IMR-90 (cell line): ENCODE measurements around the gene INPP5A. TPM values are rescaled to one million over a fixed set of nuclear protein-coding genes. Genes with fewer than 3 reads are reported as not detected.

Experiments
- ATAC-seq: fragments of 200-7000 bp; cut with Tn5 transposase; 2 replicates; pipeline ENCODE4 v1.9.1; 2020; ENCODE audit warnings: low read depth, mild to moderate bottlenecking, moderate library complexity
- BruUV-seq: library from RNA; stranded (reverse); fragments of 400-500 nt; replicated peaks from 2 replicates; lab custom pipeline; 2021; lab: Mats Ljungman, UMichigan
- CTCF ChIA-PET: fragments of 300-600 bp; formaldehyde crosslinking; extraction: SDS; loops from one replicate; lab custom pipeline; 2021; ENCODE audit warnings: antibody characterized with exemption; lab: Yijun Ruan, JAX
- POLR2A ChIA-PET: fragments of 300-600 bp; sonication (Branson Sonifier 250); formaldehyde crosslinking; loops from one replicate; lab custom pipeline; 2022; ENCODE audit warnings: antibody characterized with exemption; ENCODE audit not compliant: unreplicated experiment; lab: Charles Lee
- DNase-seq: peaks from one replicate; pipeline ENCODE4 v3.0.0; 2013
- H2AFZ ChIP-seq: replicated peaks from 2 replicates; pipeline ENCODE3; 2013; ENCODE audit warnings: low read length, mild to moderate bottlenecking; ENCODE audit not compliant: poor library complexity
- H2AK5ac ChIP-seq: 2 replicates; pipeline ENCODE4 v1.6.1; 2013; ENCODE audit warnings: low read depth, low read length, inconsistent platforms
- H2AK9ac ChIP-seq: replicated peaks from 2 replicates; pipeline ENCODE3; 2013; ENCODE audit warnings: mild to moderate bottlenecking, low read depth, low read length, moderate library complexity; ENCODE audit not compliant: poor library complexity
- H2BK120ac ChIP-seq: 2 replicates; pipeline ENCODE4 v1.6.1; 2013; ENCODE audit warnings: low read depth, low read length, inconsistent platforms
- H2BK15ac ChIP-seq: 3 replicates; pipeline ENCODE4 v1.6.1; 2013; ENCODE audit warnings: low read depth, low read length, inconsistent platforms
- H2BK20ac ChIP-seq: 2 replicates; pipeline ENCODE4 v1.6.1; 2013; ENCODE audit warnings: low read depth, mild to moderate bottlenecking, inconsistent platforms, low read length, moderate library complexity
- H2BK5ac ChIP-seq: 2 replicates; pipeline ENCODE4 v1.6.1; 2013; ENCODE audit warnings: mild to moderate bottlenecking, low read depth, low read length, inconsistent platforms; ENCODE audit not compliant: poor library complexity, severe bottlenecking
- H3K14ac ChIP-seq: replicated peaks from 2 replicates; pipeline ENCODE4 v1.6.1; 2013; ENCODE audit warnings: low read depth, low read length, inconsistent platforms
- H3K18ac ChIP-seq: 2 replicates; pipeline ENCODE4 v1.6.1; 2013; ENCODE audit warnings: low read depth, low read length, control low read depth
- H3K23ac ChIP-seq: 2 replicates; pipeline ENCODE4 v1.6.1; 2013; ENCODE audit warnings: low read depth, low read length, inconsistent platforms
- H3K27ac ChIP-seq: 2 replicates; pipeline ENCODE4 v1.5.1; 2013; ENCODE audit warnings: mild to moderate bottlenecking, control low read depth, low read length; ENCODE audit not compliant: insufficient read depth
- H3K27me3 ChIP-seq: 2 replicates; pipeline ENCODE4 v1.6.1; 2013; ENCODE audit warnings: low read length; ENCODE audit not compliant: control insufficient read depth, insufficient read depth
- H3K36me3 ChIP-seq: 2 replicates; pipeline ENCODE4 v1.6.1; 2013; ENCODE audit warnings: low read length, mixed read lengths; ENCODE audit not compliant: control insufficient read depth, insufficient read depth
- H3K4ac ChIP-seq: 2 replicates; pipeline ENCODE4 v1.6.1; 2013; ENCODE audit warnings: low read depth, low read length, inconsistent platforms
- H3K4me1 ChIP-seq: 2 replicates; pipeline ENCODE4 v1.6.1; 2013; ENCODE audit warnings: low read length, mixed read lengths; ENCODE audit not compliant: control insufficient read depth, insufficient read depth
- H3K4me2 ChIP-seq: 2 replicates; pipeline ENCODE4 v1.6.1; 2013; ENCODE audit warnings: low read depth, mild to moderate bottlenecking, control low read depth, low read length, moderate library complexity
- H3K4me3 ChIP-seq: 2 replicates; pipeline ENCODE4 v1.5.1; 2013; ENCODE audit warnings: low read depth, mild to moderate bottlenecking, control low read depth, low read length, moderate library complexity; ENCODE audit not compliant: insufficient read depth
- H3K56ac ChIP-seq: 2 replicates; pipeline ENCODE4 v1.6.1; 2013; ENCODE audit warnings: low read length, inconsistent platforms; ENCODE audit not compliant: insufficient read depth; ENCODE audit errors: extremely low read depth
- H3K79me1 ChIP-seq, 2 experiments: 2 replicates each; pipeline ENCODE4 v1.6.1; 2013; ENCODE audit warnings: low read length in 2 of 2, inconsistent platforms in 1 of 2, low read depth in 1 of 2
- H3K9ac ChIP-seq: 2 replicates; pipeline ENCODE4 v1.6.1; 2013; ENCODE audit warnings: low read depth, low read length, control low read depth
- H3K9me1 ChIP-seq: 2 replicates; pipeline ENCODE4 v1.6.1; 2013; ENCODE audit warnings: low read length, inconsistent platforms; ENCODE audit not compliant: insufficient read depth
- H3K9me3 ChIP-seq: 2 replicates; pipeline ENCODE4 v1.6.1; 2013; ENCODE audit warnings: low read length; ENCODE audit not compliant: control insufficient read depth, insufficient read depth
- H4K20me1 ChIP-seq: 2 replicates; pipeline ENCODE4 v1.6.1; 2013; ENCODE audit warnings: low read length, inconsistent platforms; ENCODE audit not compliant: insufficient read depth
- H4K5ac ChIP-seq: 2 replicates; pipeline ENCODE4 v1.6.1; 2013; ENCODE audit warnings: mild to moderate bottlenecking, low read depth, low read length, control low read depth
- H4K8ac ChIP-seq, 2 experiments: 2 replicates each; pipeline ENCODE4 v1.6.1; 2013; ENCODE audit warnings: low read depth in 2 of 2, low read length in 2 of 2, control low read depth in 1 of 2, inconsistent platforms in 1 of 2
- H4K91ac ChIP-seq: 2 replicates; pipeline ENCODE4 v1.6.1; 2013; ENCODE audit warnings: low read depth, low read length, inconsistent platforms; ENCODE audit not compliant: insufficient read depth
- BHLHE40 ChIP-seq: fragments of 150-350 bp; IDR thresholded peaks from 2 replicates; pipeline ENCODE4 v1.6.1; 2016; ENCODE audit warnings: mild to moderate bottlenecking, low read depth, low read length
- FOS ChIP-seq: fragments of 150-350 bp; IDR thresholded peaks from 2 replicates; pipeline ENCODE4 v1.6.1; 2016; ENCODE audit warnings: low read depth, low read length
- MAFK ChIP-seq: IDR thresholded peaks from 2 replicates; pipeline ENCODE4 v1.6.1; 2012; ENCODE audit warnings: low read depth, low read length, improper control_type of control experiment
- MXI1 ChIP-seq: IDR thresholded peaks from 2 replicates; pipeline ENCODE4 v1.6.1; 2012; ENCODE audit warnings: low read depth, mild to moderate bottlenecking, low read length, moderate library complexity, borderline replicate concordance
- POLR2A ChIP-seq: IDR thresholded peaks from 2 replicates; pipeline ENCODE4 v1.6.1; 2012; ENCODE audit warnings: mild to moderate bottlenecking, low read depth, low read length
- SMC3 ChIP-seq: fragments of 150-350 bp; IDR thresholded peaks from 2 replicates; pipeline ENCODE4 v1.6.1; 2016; ENCODE audit warnings: low read depth, mild to moderate bottlenecking, antibody characterized with exemption, low read length, moderate library complexity
- WGBS, 2 experiments: methylation state at CpG; one replicate each; pipeline versions ENCODE4 v1.1.5 to v1.1.7; 2013; ENCODE audit warnings: missing lambda C conversion rate in 2 of 2; ENCODE audit not compliant: insufficient read length in 1 of 2; ENCODE audit errors: extremely low coverage in 2 of 2; 5-methylcytosine and 5-hydroxymethylcytosine counted together
- dilution Hi-C: fragments of 300-500 bp; cut with HindIII; formaldehyde crosslinking; loops from one replicate; pipeline ENCODE4 v1.14.3; 2018; ENCODE audit warnings: low sequenced_read_pairs; ENCODE audit not compliant: unreplicated experiment
- in situ Hi-C: fragments of 300-500 bp; cut with MboI; formaldehyde crosslinking; loops from 3 replicates; pipeline ENCODE4 v1.14.3; 2019; ENCODE audit warnings: low sequenced_read_pairs, inconsistent platforms, mixed read lengths
- intact Hi-C: fragments of 100-400 bp; cut with micrococcal nuclease; formaldehyde crosslinking; loops from 2 replicates; pipeline ENCODE4 v1.10.0; 2022
- polyA plus RNA-seq, 3 experiments: library from polyadenylated mRNA; depleted of rRNA; stranded (reverse); fragments of >200 nt; gene quantifications; 2 replicates each; pipeline ENCODE4 v1.2.3, GENCODE V29; 2012; ENCODE audit warnings: low replicate concordance in 1 of 3
- total RNA-seq: library from RNA; depleted of rRNA; stranded (reverse); fragments of >200 nt; gene quantifications from 2 replicates; pipeline ENCODE4 v1.2.3, GENCODE V29; 2012
- TF ChIP-seq, protein P1 (sequence below): fragments of 150-350 bp; IDR thresholded peaks from 2 replicates; pipeline ENCODE4 v1.6.1; 2017; ENCODE audit warnings: mild to moderate bottlenecking, antibody characterized with exemption, low read length, low read depth

Gene INPP5A
- total and polyA plus RNA-seq, 2 of the 4 experiments (the other 2 are of a cell fraction), result 21.4 to 36.7 TPM

DNA sequence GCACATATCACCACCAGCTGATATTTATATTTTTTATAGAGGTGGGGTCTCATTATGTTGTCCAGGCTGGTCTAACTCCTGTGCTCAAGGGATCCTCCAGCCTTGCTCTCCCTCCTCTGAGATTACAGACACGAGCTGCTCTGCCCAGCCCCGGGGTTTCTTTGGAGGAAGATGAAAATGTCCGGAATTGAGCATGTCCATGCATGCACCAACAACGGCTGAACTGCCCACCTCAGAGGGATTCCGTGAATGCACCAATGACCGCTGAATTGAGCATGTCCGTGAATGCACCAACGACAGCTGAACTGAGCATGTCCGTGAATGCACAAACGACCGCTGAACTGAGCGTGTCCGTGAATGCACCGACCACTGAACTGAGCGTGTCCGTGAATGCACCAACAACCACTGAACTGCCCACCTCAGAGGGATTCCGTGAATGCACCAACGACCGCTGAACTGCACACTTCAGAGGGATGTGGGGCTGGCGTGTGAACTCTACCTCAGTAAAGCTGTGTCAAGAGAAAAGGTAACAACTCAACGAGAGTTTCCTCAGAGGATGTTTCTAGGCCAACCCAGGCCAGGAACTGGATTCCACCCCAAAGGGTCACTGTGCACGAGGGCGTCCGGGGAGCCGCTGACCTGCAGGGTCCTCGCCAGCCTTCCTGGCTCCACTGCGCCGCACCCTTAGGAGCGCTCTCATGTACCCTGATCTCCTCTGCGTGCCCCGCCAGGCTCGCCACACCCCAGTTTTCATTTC, 34.9 kb upstream of the INPP5A start:
- no TSS peak for BruUV-seq
- Histone ChIP-seq H3K4me1 (no peaks in the 10 kb centered on the region; the same call in 1 of the 2 replicates), H3K4ac (no peak overlapping the region), H3K79me1 (no peaks in the 10 kb centered on the region), H3K27me3 (peaks cover 27% of the 10 kb centered on the region), H4K5ac (no peak overlapping the region), H3K23ac (no peak overlapping the region), H3K56ac (no peak overlapping the region), H4K91ac (no peak overlapping the region), H2AK5ac (no peak overlapping the region), H3K27ac (no peak overlapping the region), H4K20me1 (no peaks in the 10 kb centered on the region), H3K18ac (no peak overlapping the region), H2BK5ac (no peak overlapping the region), H2AFZ (no peak overlapping the region), H3K4me3 (no peak overlapping the region), H3K36me3 (no peaks in the 10 kb centered on the region), H2BK20ac (no peak overlapping the region), H4K8ac (no peak overlapping the region), H3K9me1 (no peaks in the 10 kb centered on the region), H2BK15ac (no peak overlapping the region), H3K9me3 (no peaks in the 10 kb centered on the region), H3K14ac (no peak overlapping the region), H3K4me2 (no peak overlapping the region), H2BK120ac (no peak overlapping the region), H2AK9ac (no peak overlapping the region), H3K9ac (no peak overlapping the region)
- WGBS, 2 experiments, result 84% methylated on average over 23 of the region's 32 CpGs; no CpG with 5 or more reads in 1 of the 2 experiments
- TF ChIP-seq MAFK, result no peak
- no peak for TF ChIP-seq BHLHE40
- no peak for TF ChIP-seq SMC3
- TF ChIP-seq, protein P1, sequence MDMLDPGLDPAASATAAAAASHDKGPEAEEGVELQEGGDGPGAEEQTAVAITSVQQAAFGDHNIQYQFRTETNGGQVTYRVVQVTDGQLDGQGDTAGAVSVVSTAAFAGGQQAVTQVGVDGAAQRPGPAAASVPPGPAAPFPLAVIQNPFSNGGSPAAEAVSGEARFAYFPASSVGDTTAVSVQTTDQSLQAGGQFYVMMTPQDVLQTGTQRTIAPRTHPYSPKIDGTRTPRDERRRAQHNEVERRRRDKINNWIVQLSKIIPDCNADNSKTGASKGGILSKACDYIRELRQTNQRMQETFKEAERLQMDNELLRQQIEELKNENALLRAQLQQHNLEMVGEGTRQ, result no peak
- no peak for TF ChIP-seq MXI1
- TF ChIP-seq FOS, result no peak
- TF ChIP-seq POLR2A, result no peak
- dilution Hi-C loops, result no loop called here
- POLR2A ChIA-PET, result no interaction called here
- CTCF ChIA-PET, result no interaction called here
- intact Hi-C loops, result loop anchor here (1.0 kb wide), 1 partner anchor 19 kb away; no protein-coding TSS in a partner anchor
- no peak for ATAC-seq
- in situ Hi-C loops, result no loop called here
- no peak for DNase-seq
